ENCODE results near the gene FBXO21.
"Not testable (repeated sequence)": the region's sequence is repeated elsewhere in the genome, so short reads cannot be mapped to it uniquely, and the experiment has no call there.

The FBXO21 gene

DNA sequence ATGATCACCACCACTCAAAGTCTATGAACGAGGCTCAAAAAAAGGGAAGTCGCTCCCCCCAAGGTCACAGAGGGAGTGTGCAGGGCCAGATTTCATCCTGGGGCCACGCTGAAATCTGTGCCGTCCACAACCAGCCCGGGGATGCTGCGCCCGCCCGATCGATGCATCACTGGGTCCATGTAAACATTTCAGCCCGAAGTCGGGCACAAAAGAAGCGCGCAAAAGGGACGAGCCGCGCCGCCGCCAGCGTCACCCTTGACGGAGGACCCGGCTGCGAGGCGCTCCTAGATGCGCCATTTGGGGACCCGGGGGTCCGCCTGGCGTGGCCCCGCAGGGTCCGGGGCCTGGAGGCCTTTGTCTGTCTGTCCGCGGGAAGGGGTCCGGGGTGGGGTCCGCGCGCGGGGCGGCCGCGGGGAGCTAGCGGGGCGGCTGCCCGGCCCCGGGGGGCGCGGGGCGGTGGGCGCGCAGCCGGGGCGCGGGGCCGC lies 503 bp downstream of the FBXO21 start:
- H3K4me1 ChIP-seq (ENCODE audit: insufficient read depth, low read length): peaks cover 10% of the 10 kb centered on the region; the same call in 1 of the 2 replicates
- peaks cover 9% of the 10 kb centered on the region; the same call in 1 of the 2 replicates for H3K36me3 ChIP-seq (ENCODE audit: insufficient read depth, low read length)
- H3K9me3 ChIP-seq (ENCODE audit: control insufficient read depth, insufficient read depth, low read length): peaks cover 2% of the 10 kb centered on the region; the same call in 1 of the 2 replicates
- peak overlapping the region; percentile 77 for H3K9ac ChIP-seq (ENCODE audit: low read depth, low read length)

DNA sequence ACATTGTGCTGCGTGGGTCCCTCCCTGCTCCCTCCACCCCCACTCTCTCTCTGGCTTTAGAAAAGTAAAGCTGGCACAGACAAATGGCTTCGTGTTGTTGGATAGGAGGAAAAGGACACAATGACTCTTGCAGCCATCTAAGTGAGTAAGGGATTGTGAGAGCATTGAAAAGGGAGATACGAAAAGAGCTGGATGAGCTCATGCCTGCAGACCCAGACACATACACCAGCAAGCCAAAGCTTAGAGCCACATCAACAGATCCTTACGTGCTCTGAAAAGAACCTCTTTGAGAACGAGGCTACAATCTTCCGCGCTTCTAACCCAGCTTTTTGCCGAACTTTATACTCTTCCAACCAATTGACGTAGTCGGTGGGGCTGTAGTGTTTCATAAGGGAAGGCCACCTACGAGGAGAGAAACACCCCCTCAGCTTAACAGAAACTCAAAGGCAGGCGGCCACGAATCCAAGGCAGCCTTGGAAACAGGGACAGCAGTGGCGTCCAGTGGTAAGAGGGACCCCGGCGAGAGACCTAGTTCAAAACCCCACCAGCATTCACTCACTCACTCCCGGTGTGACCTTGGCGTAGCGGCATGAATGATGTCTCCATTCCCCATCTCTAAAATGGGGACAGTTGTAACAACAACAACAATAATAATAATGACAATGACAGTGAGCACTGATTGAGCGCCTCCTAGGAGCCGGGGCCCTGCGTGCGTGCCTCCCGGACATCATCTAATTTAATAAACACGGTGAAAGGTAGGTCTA lies 1.1 kb downstream of the FBXO21 start:
- peaks cover 2% of the 10 kb centered on the region; the same call in 1 of the 2 replicates for H3K9me3 ChIP-seq (ENCODE audit: control insufficient read depth, insufficient read depth, low read length)
- peak overlapping the region; percentile 77 for H3K9ac ChIP-seq (ENCODE audit: low read depth, low read length)
- H3K36me3 ChIP-seq (ENCODE audit: insufficient read depth, low read length): peaks cover 12% of the 10 kb centered on the region; the same call in 1 of the 2 replicates
- H3K4me1 ChIP-seq (ENCODE audit: insufficient read depth, low read length): peaks cover 10% of the 10 kb centered on the region; the same call in 1 of the 2 replicates

DNA sequence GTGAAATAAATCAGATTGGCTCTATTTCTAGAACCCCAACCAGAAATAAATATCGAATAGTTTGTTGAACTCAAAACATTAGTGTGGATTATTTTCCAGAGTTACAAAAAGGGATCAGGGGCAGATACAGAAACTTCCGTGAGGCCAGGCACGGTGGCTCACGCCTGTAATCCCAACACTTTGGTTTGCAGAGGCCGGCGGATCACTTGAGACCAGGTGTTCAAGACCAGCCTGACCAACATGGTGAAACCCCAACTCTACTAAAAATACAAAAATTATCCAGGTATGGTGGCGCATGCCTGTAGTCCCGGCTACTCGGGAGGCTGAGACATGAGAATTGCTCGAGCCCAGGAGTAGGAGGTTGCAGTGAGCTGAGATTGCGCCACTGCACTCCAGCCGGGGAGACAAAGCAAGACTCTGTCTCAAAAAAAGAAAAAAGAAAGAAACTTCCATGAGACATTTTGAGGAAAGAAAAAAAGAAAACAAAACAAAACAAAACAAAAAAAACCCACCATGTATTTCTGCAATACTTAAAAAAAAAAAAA lies 2.1 kb downstream of the FBXO21 start:
- no peak overlapping the region for H3K9ac ChIP-seq (ENCODE audit: low read depth, low read length)
- peaks cover 12% of the 10 kb centered on the region; the same call in 1 of the 2 replicates for H3K36me3 ChIP-seq (ENCODE audit: insufficient read depth, low read length)
- peaks cover 10% of the 10 kb centered on the region; the same call in 1 of the 2 replicates for H3K4me1 ChIP-seq (ENCODE audit: insufficient read depth, low read length)
- H3K9me3 ChIP-seq (ENCODE audit: control insufficient read depth, insufficient read depth, low read length): no peaks in the 10 kb centered on the region

DNA sequence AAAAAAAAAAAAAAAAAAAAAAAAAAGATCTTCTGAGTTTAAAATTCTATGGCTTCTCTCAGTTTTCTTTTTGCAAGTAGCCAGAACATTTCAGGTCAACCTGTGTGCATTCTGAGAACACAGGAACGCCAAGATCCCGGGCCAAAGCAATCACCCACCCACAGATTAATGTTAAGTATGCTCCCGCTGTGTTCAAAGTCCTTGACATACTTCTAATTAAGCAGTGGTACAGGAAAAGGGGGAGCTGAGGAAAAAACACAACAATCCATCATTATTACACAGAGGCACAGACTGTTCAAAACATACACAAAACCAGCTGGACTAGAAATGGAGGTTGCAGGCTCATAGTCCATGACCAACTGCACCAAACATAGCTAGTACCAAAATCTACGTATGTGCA lies 2.8 kb downstream of the FBXO21 start:
- no peaks in the 10 kb centered on the region for H3K9me3 ChIP-seq (ENCODE audit: control insufficient read depth, insufficient read depth, low read length)
- H3K36me3 ChIP-seq (ENCODE audit: insufficient read depth, low read length): peaks cover 12% of the 10 kb centered on the region; the same call in 1 of the 2 replicates
- peaks cover 9% of the 10 kb centered on the region; the same call in 1 of the 2 replicates for H3K4me1 ChIP-seq (ENCODE audit: insufficient read depth, low read length)
- no peak overlapping the region for H3K9ac ChIP-seq (ENCODE audit: low read depth, low read length)

DNA sequence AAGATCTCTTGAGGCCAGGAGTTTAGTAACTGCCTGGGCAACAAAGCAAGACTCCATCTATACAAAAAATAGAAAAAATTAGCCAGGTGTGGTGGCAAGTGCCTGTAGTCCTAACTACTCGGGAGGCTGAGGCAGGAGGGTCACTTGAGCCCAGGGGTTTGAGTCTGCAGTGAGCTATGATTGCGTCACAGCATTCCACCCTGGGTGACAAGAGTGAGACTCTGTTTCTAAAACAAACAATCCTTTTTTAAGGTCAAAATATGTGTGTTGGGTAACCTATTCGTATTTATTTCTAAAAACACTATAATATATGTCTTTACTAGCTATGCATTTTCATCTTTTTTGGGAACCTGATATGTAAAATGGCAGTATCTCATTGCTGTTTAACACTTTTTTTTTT lies 7.4 kb downstream of the FBXO21 start:
- Histone ChIP-seq H3K4me1 (ENCODE audit: insufficient read depth, low read length) (no peaks in the 10 kb centered on the region), H3K9me3 (ENCODE audit: control insufficient read depth, insufficient read depth, low read length) (no peaks in the 10 kb centered on the region), H3K36me3 (ENCODE audit: insufficient read depth, low read length) (peaks cover 16% of the 10 kb centered on the region), H3K9ac (ENCODE audit: low read depth, low read length) (no peak overlapping the region)

DNA sequence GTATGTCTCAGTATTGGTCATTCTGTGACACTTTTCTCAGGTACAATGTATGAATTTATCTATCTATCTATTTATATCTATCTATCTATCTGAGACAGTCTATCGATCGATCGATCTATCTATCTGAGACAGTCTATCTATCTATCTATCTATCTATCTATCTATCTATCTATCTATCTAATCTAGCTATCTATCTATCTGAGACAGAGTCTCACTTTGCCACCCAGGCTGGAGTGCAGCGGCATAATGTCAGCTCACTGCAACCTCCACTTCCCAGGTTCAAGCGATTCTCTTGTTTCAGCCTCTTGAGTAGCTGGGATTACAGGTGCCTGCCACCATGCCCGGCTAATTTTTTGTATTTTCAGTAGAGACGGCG lies 8.8 kb downstream of the FBXO21 start:
- not testable (repeated sequence) for H3K9me3 ChIP-seq (ENCODE audit: control insufficient read depth, insufficient read depth, low read length); H3K9ac ChIP-seq (ENCODE audit: low read depth, low read length); H3K4me1 ChIP-seq (ENCODE audit: insufficient read depth, low read length)
- peaks cover 20% of the 10 kb centered on the region for H3K36me3 ChIP-seq (ENCODE audit: insufficient read depth, low read length)

DNA sequence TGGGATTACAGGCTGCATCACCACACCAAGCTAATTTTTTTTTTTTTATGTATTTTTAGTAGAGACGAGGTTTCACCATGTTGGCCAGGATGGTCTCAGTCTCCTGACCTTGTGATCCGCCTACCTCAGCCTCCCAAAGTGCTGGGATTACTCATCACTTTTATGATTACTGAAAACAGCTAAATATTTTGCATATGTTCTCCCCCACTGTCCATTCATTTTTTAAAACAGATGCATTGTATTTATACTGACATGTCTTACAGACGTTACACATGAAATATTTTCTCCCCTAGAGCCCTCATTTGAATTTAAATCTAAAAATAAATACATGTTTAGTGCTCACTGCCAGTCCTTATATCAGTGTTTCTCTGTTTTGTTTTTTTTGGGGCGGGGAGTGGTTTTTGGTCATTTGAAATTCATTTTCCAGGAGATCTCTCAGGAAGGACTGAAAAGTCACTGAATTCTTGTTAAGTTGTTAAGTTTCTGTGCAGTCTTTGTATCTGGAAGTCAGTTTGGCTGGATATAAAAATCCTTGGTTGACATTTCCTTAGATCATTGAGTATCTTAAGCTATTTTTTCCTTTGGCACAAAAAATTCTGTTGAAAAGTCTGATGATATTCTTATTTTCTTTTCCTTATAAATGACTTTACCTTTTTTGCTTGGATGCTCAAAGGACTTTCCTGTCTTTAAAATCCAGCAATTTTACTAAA lies 9.4 kb downstream of the FBXO21 start:
- Histone ChIP-seq H3K9ac (ENCODE audit: low read depth, low read length) (no peak overlapping the region), H3K9me3 (ENCODE audit: control insufficient read depth, insufficient read depth, low read length) (no peaks in the 10 kb centered on the region), H3K36me3 (ENCODE audit: insufficient read depth, low read length) (peaks cover 19% of the 10 kb centered on the region), H3K4me1 (ENCODE audit: insufficient read depth, low read length) (no peaks in the 10 kb centered on the region)

DNA sequence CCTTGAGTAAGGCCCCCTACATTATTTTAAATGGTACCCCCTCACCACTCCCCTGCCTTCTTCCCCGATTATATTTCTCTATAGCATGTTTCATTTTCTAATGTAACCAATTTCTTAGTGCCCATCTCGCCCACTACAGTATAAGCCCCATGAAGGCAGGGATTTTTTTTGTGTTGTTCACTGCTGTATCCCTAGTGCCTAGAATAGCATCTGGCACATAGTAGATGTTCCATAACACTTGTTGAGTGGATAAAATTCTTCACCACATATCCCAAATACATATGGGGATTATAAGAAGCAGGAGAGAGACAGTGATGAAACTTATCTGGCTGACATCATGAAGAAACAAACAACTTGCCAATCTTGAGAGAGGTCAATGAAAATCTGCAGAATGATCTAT lies 11.5 kb downstream of the FBXO21 start:
- no peak overlapping the region for H3K9ac ChIP-seq (ENCODE audit: low read depth, low read length)
- H3K4me1 ChIP-seq (ENCODE audit: insufficient read depth, low read length): no peaks in the 10 kb centered on the region
- no peaks in the 10 kb centered on the region for H3K9me3 ChIP-seq (ENCODE audit: control insufficient read depth, insufficient read depth, low read length)
- H3K36me3 ChIP-seq (ENCODE audit: insufficient read depth, low read length): peaks cover 23% of the 10 kb centered on the region

DNA sequence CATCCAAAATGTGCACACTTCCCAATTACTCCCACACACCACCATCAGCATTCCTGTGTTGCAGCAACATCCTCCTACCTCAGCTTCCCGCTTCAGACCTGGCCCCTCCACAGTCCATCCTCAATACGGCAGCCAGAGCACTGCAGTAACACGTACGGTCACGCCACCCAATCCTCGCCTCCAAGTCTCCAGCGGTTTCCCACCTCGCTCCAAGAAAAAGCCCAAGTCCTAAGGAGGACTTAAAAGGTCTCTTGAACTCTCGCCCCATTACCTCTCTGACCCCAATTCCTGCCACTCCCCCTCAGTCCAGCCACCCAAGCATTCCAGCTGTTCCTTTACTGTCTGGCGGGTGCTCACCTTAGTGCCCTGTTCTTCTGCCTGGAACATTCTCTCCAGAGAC lies 12.0 kb downstream of the FBXO21 start:
- Histone ChIP-seq H3K9ac (ENCODE audit: low read depth, low read length) (no peak overlapping the region), H3K36me3 (ENCODE audit: insufficient read depth, low read length) (peaks cover 28% of the 10 kb centered on the region), H3K9me3 (ENCODE audit: control insufficient read depth, insufficient read depth, low read length) (no peaks in the 10 kb centered on the region), H3K4me1 (ENCODE audit: insufficient read depth, low read length) (no peaks in the 10 kb centered on the region)

DNA sequence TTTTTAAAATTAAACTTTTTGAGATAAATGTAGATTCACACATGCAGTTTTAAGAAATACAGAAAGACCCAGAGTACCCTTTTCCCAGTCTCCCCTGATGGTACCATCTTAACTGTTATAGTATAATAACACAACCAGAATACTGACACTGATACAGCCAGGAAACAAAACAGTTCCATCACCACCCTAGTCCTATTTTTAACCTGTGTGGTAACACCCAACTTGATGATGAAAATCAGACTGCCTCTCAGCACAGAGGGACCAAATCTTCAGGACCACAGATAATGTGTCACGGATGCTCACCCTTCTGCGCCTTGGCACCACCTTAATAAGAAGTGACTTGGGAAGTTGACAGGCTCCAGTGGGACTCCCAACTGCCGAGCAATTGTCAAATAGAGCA lies 18.1 kb downstream of the FBXO21 start:
- Histone ChIP-seq H3K4me1 (ENCODE audit: insufficient read depth, low read length) (no peaks in the 10 kb centered on the region), H3K9ac (ENCODE audit: low read depth, low read length) (no peak overlapping the region), H3K36me3 (ENCODE audit: insufficient read depth, low read length) (peaks cover 37% of the 10 kb centered on the region), H3K9me3 (ENCODE audit: control insufficient read depth, insufficient read depth, low read length) (no peaks in the 10 kb centered on the region)

DNA sequence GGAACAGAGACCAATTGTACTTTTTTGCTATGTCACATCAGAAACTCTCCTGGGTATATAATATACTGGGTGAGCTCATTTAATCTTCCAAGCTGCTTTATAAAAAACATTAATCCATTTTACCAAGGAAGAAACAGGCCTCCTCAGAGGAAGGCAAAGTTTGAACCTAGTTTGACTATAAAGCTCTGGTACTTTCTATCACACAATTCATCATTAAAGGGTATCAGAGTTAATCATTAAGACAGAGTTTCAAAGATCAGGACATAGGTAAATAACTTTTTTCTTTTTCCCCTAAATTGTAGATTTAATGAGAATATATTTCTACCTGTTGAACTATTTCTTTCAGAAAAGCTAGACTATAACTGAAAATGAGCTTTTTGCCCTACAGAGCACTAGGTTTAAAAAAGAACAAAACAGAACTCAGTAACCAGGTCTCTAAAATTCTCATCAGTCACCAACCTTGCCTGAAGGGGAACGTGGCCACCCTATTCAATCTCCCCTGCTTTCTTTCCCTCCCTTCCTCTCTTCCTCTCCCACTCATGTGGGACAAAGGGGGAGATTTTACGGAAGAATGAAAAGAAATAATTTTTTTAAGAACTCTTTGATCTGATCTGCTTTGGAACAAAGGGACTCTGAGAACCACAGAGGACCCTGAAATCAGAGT lies 18.6 kb downstream of the FBXO21 start:
- Histone ChIP-seq H3K4me1 (ENCODE audit: insufficient read depth, low read length) (no peaks in the 10 kb centered on the region), H3K9me3 (ENCODE audit: control insufficient read depth, insufficient read depth, low read length) (no peaks in the 10 kb centered on the region), H3K36me3 (ENCODE audit: insufficient read depth, low read length) (peaks cover 42% of the 10 kb centered on the region), H3K9ac (ENCODE audit: low read depth, low read length) (no peak overlapping the region)

DNA sequence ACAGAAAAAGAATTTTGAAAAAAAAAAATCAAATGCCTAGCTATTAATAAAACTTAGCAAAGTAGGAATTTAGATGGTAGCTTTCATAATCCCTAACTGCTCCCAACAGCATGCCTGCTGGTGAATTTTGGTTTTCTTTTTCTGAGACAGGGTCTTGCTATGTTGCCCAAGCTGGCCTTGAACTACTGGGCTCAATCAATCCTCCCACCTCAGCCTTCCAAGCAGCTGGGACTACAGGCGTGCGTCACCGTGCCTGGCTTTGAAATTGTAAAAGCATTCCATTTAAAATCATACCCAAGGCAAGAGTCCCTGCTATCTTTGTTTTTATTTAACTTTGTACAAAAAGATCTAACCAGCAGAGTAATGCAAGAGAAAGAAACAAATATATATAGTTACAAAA lies 20.7 kb downstream of the FBXO21 start:
- no peak overlapping the region for H3K9ac ChIP-seq (ENCODE audit: low read depth, low read length)
- no peaks in the 10 kb centered on the region for H3K9me3 ChIP-seq (ENCODE audit: control insufficient read depth, insufficient read depth, low read length)
- peaks cover 49% of the 10 kb centered on the region for H3K36me3 ChIP-seq (ENCODE audit: insufficient read depth, low read length)
- no peaks in the 10 kb centered on the region for H3K4me1 ChIP-seq (ENCODE audit: insufficient read depth, low read length)

DNA sequence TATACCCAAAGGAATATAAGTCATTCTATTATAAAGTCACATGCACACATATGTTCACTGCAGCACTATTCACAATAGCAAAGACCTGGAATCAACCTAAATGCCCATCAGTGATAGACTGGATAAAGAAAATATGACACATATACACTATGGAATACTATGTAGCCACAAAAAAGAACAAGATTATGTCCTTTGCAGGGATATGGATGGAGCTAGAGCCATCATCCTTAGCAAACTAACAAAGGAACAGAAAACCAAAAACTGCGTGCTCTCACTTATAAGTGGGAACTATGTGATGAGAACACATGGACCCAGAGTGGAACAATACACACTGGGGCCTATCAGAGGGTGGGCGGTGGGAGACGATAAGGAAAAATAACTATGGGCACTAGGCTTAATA lies 21.3 kb downstream of the FBXO21 start:
- H3K9me3 ChIP-seq (ENCODE audit: control insufficient read depth, insufficient read depth, low read length): no peaks in the 10 kb centered on the region
- H3K4me1 ChIP-seq (ENCODE audit: insufficient read depth, low read length): no peaks in the 10 kb centered on the region
- H3K9ac ChIP-seq (ENCODE audit: low read depth, low read length): no peak overlapping the region
- peaks cover 45% of the 10 kb centered on the region for H3K36me3 ChIP-seq (ENCODE audit: insufficient read depth, low read length)

DNA sequence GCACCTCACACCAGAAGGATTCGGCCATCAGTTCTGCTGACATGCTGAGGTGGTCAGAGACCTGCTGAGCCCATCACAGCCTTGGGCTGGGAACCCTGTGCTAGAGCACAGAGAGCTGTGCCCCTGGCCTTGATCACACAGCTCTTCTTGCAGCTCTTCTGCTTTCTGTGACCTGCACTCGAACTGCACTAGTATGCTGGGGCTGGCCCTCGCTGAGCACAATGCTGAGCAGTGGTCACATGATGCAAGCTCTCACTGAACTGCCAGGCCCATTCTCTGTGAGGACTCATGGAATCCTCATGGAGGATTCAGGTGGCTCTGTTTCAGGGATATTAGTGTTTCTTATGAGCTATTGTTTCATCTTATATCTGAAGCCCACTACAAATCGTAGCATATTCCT lies 22.5 kb downstream of the FBXO21 start:
- Histone ChIP-seq H3K9me3 (ENCODE audit: control insufficient read depth, insufficient read depth, low read length) (no peaks in the 10 kb centered on the region), H3K9ac (ENCODE audit: low read depth, low read length) (no peak overlapping the region), H3K36me3 (ENCODE audit: insufficient read depth, low read length) (peaks cover 39% of the 10 kb centered on the region), H3K4me1 (ENCODE audit: insufficient read depth, low read length) (no peaks in the 10 kb centered on the region)
